GM12873 (cell line): ENCODE measurements around the gene ALDH4A1.

ENCODE experiments used
- TF ChIP-seq, protein P1 (sequence below): IDR thresholded peaks from 2 replicates; pipeline ENCODE4 v1.5.1; 2012; ENCODE audit warnings: low read depth, mild to moderate bottlenecking, moderate library complexity, low read length, control low read depth; ENCODE audit not compliant: insufficient read depth; ENCODE audit errors: missing control alignments

Gene ALDH4A1

DNA sequence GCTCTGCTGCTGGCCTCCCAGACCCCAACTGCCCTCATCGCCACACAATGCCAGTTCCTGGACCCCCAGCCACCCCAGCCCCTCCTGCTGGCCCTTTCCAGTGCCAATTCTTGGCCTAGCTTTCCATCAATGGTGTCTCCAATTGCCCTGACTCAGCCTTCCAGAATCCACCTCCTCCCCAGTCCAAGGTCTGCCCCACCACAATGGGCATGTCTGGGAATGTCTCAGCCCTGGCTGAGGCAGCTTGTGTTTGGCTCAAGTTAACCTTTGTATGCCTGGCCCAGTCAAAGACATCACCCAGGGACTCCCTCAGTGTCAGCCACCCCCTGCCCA is 16.4 kb downstream of the ALDH4A1 start:
- TF ChIP-seq, protein P1, sequence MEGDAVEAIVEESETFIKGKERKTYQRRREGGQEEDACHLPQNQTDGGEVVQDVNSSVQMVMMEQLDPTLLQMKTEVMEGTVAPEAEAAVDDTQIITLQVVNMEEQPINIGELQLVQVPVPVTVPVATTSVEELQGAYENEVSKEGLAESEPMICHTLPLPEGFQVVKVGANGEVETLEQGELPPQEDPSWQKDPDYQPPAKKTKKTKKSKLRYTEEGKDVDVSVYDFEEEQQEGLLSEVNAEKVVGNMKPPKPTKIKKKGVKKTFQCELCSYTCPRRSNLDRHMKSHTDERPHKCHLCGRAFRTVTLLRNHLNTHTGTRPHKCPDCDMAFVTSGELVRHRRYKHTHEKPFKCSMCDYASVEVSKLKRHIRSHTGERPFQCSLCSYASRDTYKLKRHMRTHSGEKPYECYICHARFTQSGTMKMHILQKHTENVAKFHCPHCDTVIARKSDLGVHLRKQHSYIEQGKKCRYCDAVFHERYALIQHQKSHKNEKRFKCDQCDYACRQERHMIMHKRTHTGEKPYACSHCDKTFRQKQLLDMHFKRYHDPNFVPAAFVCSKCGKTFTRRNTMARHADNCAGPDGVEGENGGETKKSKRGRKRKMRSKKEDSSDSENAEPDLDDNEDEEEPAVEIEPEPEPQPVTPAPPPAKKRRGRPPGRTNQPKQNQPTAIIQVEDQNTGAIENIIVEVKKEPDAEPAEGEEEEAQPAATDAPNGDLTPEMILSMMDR: no peak

DNA sequence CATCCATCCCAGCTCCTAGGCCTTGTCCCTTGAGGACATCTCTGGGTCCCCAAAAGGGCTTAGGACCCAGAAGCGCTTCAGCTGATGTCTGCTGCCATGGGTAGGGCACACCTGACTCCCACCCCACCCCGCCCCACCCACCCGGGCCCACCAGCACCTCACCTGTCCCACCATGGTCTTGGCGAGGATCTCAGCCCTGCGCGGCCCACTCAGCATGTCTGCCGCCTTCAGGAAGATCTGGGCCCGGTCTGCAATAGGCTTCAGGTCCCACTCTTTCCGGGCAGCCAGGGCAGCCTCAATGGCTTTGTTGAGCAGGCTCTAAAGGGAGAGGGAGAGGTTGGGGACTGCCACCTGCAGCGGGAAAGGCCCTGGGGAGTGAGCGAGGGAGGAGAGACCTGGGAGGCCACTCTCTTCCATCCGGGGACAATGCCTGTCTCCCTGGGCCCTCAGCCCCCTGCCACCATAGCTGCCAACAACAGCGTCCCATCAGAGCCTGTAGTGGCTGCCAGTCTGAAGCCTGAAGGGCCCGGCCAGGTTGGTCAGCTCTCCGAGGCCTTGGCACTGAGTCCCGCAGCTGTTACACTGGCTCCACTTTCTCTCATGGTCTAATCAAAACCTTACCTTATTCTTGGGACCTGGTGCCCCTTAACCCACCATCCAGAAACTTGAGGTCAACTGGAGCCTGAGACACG is 16.9 kb downstream of the ALDH4A1 start:
- TF ChIP-seq, protein P1: no peak

DNA sequence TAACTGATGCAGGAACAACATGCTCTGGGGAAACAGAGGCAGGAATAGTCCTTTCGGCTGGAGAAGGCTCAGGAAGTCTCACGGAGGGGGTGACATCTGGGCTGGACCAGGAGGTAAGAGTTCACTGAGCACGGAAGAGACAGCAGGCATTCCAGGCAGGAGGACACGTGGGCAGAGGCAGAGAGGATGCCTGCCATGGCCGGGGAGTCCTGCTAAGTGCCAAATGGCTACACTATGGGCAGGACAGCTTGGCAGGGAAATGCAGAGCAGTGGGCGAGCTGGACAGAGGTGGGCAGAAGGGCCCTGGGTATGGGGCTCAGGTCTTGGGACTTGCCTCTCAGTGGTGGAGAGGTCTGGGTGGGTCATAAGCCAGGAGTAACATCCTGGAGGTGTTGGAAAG is 17.6 kb downstream of the ALDH4A1 start:
- TF ChIP-seq, protein P1: no peak

DNA sequence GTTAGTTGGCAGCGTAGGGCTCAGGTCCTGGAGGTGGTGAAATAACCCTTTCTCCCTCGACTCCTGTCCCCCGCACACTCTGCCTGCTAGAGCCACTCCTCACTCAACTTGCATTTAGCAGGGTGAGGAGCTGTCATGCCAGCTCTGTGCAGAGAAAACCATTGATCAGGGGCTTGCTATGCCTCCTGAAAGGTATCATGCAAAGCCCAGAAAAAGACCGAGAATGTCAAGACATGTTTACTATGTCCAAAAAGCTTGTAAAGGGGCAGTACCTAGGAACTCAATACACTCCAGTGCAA is 18.0 kb downstream of the ALDH4A1 start:
- TF ChIP-seq, protein P1: no peak

DNA sequence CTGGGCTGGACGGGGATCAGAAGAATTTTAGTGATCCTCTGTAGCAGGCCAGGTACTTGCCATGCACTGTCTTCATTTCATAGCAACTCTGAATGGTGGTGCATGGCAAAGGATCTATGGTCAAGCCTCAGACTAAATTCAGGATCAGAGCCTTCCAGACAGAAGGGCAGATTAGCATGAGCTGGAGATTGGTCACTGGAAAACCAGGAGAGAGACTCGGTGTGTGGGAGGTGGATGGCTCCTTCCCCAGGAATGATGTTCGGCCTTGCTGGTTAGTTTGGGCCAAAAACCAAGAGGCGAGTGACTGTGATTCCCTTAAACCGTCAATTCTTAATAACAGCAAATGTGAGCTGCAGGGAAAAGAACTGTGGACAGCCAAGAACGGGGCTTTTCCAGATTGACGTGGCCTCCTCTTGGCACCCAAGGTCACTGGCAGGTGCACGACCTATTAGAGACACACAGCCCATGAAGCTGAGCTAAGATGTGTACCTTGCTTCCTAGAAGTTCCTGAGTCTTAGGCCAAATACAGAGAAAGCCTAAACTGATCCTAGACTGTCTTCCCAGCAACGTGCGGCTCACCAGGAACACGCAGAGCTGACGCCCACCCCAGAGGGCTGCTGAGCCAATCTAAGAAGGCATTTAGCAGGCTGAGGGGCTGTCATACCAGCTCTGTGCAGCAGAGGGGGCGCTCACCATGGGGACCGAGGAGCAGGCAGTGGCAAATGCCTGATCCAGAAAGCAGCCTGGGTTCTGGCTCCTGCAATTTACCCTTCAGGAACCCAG is 18.5 kb downstream of the ALDH4A1 start:
- TF ChIP-seq, protein P1: peak; percentile 98

DNA sequence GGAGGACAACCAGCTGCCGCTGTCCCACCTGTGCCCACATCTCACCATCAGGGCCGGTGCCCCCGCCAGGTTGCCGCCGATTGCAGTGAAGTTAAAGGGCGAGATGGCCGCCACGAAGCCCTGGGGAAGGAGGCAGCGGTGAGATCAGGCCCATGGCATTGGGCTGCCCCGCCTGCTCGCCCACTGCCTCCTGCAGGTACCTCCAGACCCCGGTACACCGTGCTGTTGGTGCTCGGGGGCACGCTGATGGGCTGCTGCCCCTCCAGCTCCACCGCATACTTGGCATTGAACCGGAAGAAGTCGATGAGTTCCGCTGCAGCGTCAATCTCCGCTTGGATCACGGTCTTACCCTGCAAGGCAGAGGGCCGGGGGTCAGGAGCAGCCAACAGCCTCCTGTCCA is 19.3 kb downstream of the ALDH4A1 start:
- TF ChIP-seq, protein P1: no peak

DNA sequence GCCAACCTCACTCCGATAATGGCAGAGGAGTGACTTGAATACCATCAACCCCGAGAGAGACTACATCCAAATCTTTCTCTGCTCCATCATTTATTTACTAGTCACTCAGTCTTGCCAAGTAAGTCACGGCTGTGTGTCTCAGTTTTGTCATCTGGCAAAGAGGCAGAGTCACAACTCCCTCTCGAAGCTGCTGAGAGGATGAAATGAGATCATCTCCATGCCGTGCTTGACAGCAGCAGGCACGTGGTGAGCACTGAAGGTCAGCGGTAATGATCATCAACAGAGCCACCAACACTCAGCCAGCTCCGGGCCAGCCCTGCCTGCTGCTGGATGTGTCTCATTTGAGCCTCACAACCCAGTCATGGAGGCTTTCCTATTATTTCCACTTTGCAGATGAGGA is 19.9 kb downstream of the ALDH4A1 start:
- TF ChIP-seq, protein P1: no peak
